Smooth muscle cell (in vitro differentiated cells): Measurements from ENCODE around the gene PCDHB1. TPM values are rescaled to one million over a fixed set of nuclear protein-coding genes. Genes with fewer than 3 reads are reported as not detected.

Experiments used
- DNase-seq: peaks from one replicate; lab custom pipeline; 2025; ENCODE audit not compliant: unreplicated experiment; lab: John Stamatoyannopoulos, UW
- H2AFZ ChIP-seq: fragments of 200-600 bp; sonication (generic); 2 replicates; pipeline ENCODE4 v1.6.0; 2016; ENCODE audit warnings: antibody characterized with exemption, low read depth, mild to moderate bottlenecking
- H3F3A ChIP-seq: fragments of 200-600 bp; sonication (generic); 2 replicates; pipeline ENCODE4 v1.6.0; 2017; ENCODE audit warnings: antibody characterized with exemption, low read depth
- H3K27ac ChIP-seq: fragments of 200-600 bp; sonication (generic); 2 replicates; pipeline ENCODE4 v1.5.1; 2016; ENCODE audit warnings: low read depth, mild to moderate bottlenecking
- H3K27me3 ChIP-seq: fragments of 200-600 bp; sonication (generic); 2 replicates; pipeline ENCODE4 v1.6.1; 2016; ENCODE audit warnings: low read depth, mild to moderate bottlenecking
- H3K36me3 ChIP-seq: fragments of 200-600 bp; sonication (generic); 2 replicates; pipeline ENCODE4 v1.5.1; 2016; ENCODE audit warnings: low read depth
- H3K4me1 ChIP-seq: fragments of 200-600 bp; sonication (generic); 2 replicates; pipeline ENCODE4 v1.5.1; 2016; ENCODE audit warnings: low read depth
- H3K4me2 ChIP-seq: fragments of 200-600 bp; sonication (generic); 2 replicates; pipeline ENCODE4 v1.6.0; 2016; ENCODE audit warnings: mild to moderate bottlenecking
- H3K4me3 ChIP-seq: fragments of 200-600 bp; sonication (generic); 2 replicates; pipeline ENCODE4 v1.5.1; 2016; ENCODE audit warnings: mild to moderate bottlenecking
- H3K79me2 ChIP-seq: fragments of 200-600 bp; sonication (generic); 2 replicates; pipeline ENCODE4 v1.6.0; 2016; ENCODE audit warnings: low read depth, mild to moderate bottlenecking
- H3K9ac ChIP-seq: fragments of 200-600 bp; sonication (generic); 2 replicates; pipeline ENCODE4 v1.6.0; 2016; ENCODE audit warnings: low read depth
- H3K9me3 ChIP-seq: fragments of 200-600 bp; sonication (generic); replicated peaks from 2 replicates; pipeline ENCODE4 v1.5.1; 2016; ENCODE audit warnings: low read depth
- H4K20me1 ChIP-seq: fragments of 200-600 bp; sonication (generic); 2 replicates; pipeline ENCODE4 v1.6.0; 2016; ENCODE audit warnings: low read depth
- CTCF ChIP-seq: fragments of 200-600 bp; sonication (generic); IDR thresholded peaks from 2 replicates; pipeline ENCODE4 v1.5.1; 2017; ENCODE audit warnings: borderline replicate concordance, mild to moderate bottlenecking, antibody characterized with exemption; ENCODE audit not compliant: insufficient read depth, poor library complexity, severe bottlenecking
- WGBS: methylation state at CpG from one replicate; pipeline ENCODE4 v1.1.7; 2016; ENCODE audit warnings: low lambda C conversion rate; 5-methylcytosine and 5-hydroxymethylcytosine counted together
- polyA plus RNA-seq: library from polyadenylated mRNA; unstranded; fragments of >200 nt; fragmentation: Nextera tagmentation; extraction: Ambion mirVana; gene quantifications from 2 replicates; pipeline ENCODE4 v1.2.1, GENCODE V29; 2016
- total RNA-seq: library from RNA; depleted of rRNA; stranded (reverse); fragments of >200 nt; gene quantifications from 2 replicates; pipeline ENCODE4 v1.2.3, GENCODE V29; 2014

The PCDHB1 gene
- total and polyA plus RNA-seq, 2 experiments from 2014 or later = 0.04 TPM; not detected in 1

GRCh38 chr5:141105350-141105749 is 54.2 kb downstream of the PCDHB1 start:
- Histone ChIP-seq H3K4me2 (no peak overlapping the region), H3K36me3 (peaks cover 11% of the 10 kb centered on the region), H3K4me3 (no peak overlapping the region), H2AFZ (no peak overlapping the region), H3K27me3 (no peaks in the 10 kb centered on the region), H4K20me1 (no peaks in the 10 kb centered on the region), H3K9me3 (peaks cover 16% of the 10 kb centered on the region), H3K27ac (no peak overlapping the region), H3F3A (no peaks in the 10 kb centered on the region), H3K4me1 (no peaks in the 10 kb centered on the region), H3K79me2 (peaks cover 3% of the 10 kb centered on the region), H3K9ac (no peak overlapping the region)
- 95% methylated on average over 2 of the region's 2 CpGs for WGBS
- TF ChIP-seq CTCF = no peak
- no peak for DNase-seq

Other genes starting within 250 kb of the PCDHB1 start
- 7.1 and 10.8 TPM in 2 replicates for gene PCDHA4, start 244.3 kb upstream of the PCDHB1 start, total RNA-seq
- gene PCDHA4, start 244.3 kb upstream of the PCDHB1 start, polyA plus RNA-seq = 4.1 and 5.0 TPM in 2 replicates
- 0.31 and 1.7 TPM in 2 replicates for gene PCDHA5, start 229.8 kb upstream of the PCDHB1 start, total RNA-seq
- gene PCDHA5, start 229.8 kb upstream of the PCDHB1 start, polyA plus RNA-seq = 0.05 and 0.14 TPM in 2 replicates
- 1.2 and 2.4 TPM in 2 replicates for gene PCDHA6, start 223.4 kb upstream of the PCDHB1 start, total RNA-seq
- gene PCDHA6, start 223.4 kb upstream of the PCDHB1 start, polyA plus RNA-seq = 0.17 and 0.22 TPM in 2 replicates
- 2.4 and 3.1 TPM in 2 replicates for gene PCDHA7, start 217.1 kb upstream of the PCDHB1 start, total RNA-seq
- gene PCDHA7, start 217.1 kb upstream of the PCDHB1 start, polyA plus RNA-seq = 0.37 and 1.0 TPM in 2 replicates
- 0.40 and 0.94 TPM in 2 replicates for gene PCDHA8, start 210.2 kb upstream of the PCDHB1 start, total RNA-seq
- gene PCDHA8, start 210.2 kb upstream of the PCDHB1 start, polyA plus RNA-seq = 0.40 and 0.45 TPM in 2 replicates
- gene PCDHA9, start 203.0 kb upstream of the PCDHB1 start, total RNA-seq = 1.7 and 2.1 TPM in 2 replicates
- gene PCDHA9, start 203.0 kb upstream of the PCDHB1 start, polyA plus RNA-seq = 0.27 and 0.43 TPM in 2 replicates
- 16.1 and 19.6 TPM in 2 replicates for gene PCDHA10, start 195.5 kb upstream of the PCDHB1 start, total RNA-seq
- gene PCDHA10, start 195.5 kb upstream of the PCDHB1 start, polyA plus RNA-seq = 9.0 and 10.1 TPM in 2 replicates
- 2.1 and 3.8 TPM in 2 replicates for gene PCDHA11, start 182.4 kb upstream of the PCDHB1 start, total RNA-seq
- 1.6 and 3.0 TPM in 2 replicates for gene PCDHA11, start 182.4 kb upstream of the PCDHB1 start, polyA plus RNA-seq
- 7.3 and 9.6 TPM in 2 replicates for gene PCDHA12, start 176.1 kb upstream of the PCDHB1 start, total RNA-seq
- 2.2 and 2.9 TPM in 2 replicates for gene PCDHA12, start 176.1 kb upstream of the PCDHB1 start, polyA plus RNA-seq
- gene PCDHA13, start 169.2 kb upstream of the PCDHB1 start, total RNA-seq = 0.99 and 2.5 TPM in 2 replicates
- 0.30 and 1.3 TPM in 2 replicates for gene PCDHA13, start 169.2 kb upstream of the PCDHB1 start, polyA plus RNA-seq
- gene PCDHAC1, start 125.1 kb upstream of the PCDHB1 start, total RNA-seq = 5.6 and 9.3 TPM in 2 replicates
- gene PCDHAC1, start 125.1 kb upstream of the PCDHB1 start, polyA plus RNA-seq = 0.13 and 0.97 TPM in 2 replicates
- 5.2 and 7.4 TPM in 2 replicates for gene PCDHAC2, start 84.9 kb upstream of the PCDHB1 start, total RNA-seq
- 3.5 and 4.7 TPM in 2 replicates for gene PCDHAC2, start 84.9 kb upstream of the PCDHB1 start, polyA plus RNA-seq
- gene PCDHB2, start 43.2 kb downstream of the PCDHB1 start, total RNA-seq = 25.8 and 37.9 TPM in 2 replicates
- 32.8 and 41.6 TPM in 2 replicates for gene PCDHB2, start 43.2 kb downstream of the PCDHB1 start, polyA plus RNA-seq
- gene PCDHB3, start 49.1 kb downstream of the PCDHB1 start, total RNA-seq = 3.8 and 5.3 TPM in 2 replicates
- 1.5 and 1.8 TPM in 2 replicates for gene PCDHB3, start 49.1 kb downstream of the PCDHB1 start, polyA plus RNA-seq
- 2.4 and 2.5 TPM in 2 replicates for gene PCDHB4, start 70.4 kb downstream of the PCDHB1 start, total RNA-seq
- 0.41 and 1.3 TPM in 2 replicates for gene PCDHB4, start 70.4 kb downstream of the PCDHB1 start, polyA plus RNA-seq
- gene PCDHB5, start 83.8 kb downstream of the PCDHB1 start, total RNA-seq = 12.0 and 12.8 TPM in 2 replicates
- gene PCDHB5, start 83.8 kb downstream of the PCDHB1 start, polyA plus RNA-seq = 6.3 and 9.7 TPM in 2 replicates
- 0.58 and 0.94 TPM in 2 replicates for gene PCDHB6, start 98.7 kb downstream of the PCDHB1 start, total RNA-seq
- 0.25 and 0.32 TPM in 2 replicates for gene PCDHB6, start 98.7 kb downstream of the PCDHB1 start, polyA plus RNA-seq
- 0.76 and 1.4 TPM in 2 replicates for gene PCDHB7, start 121.3 kb downstream of the PCDHB1 start, total RNA-seq
- gene PCDHB7, start 121.3 kb downstream of the PCDHB1 start, polyA plus RNA-seq = 0.06 TPM in 1 of 2 replicates, not detected in the other
- gene PCDHB8, start 126.4 kb downstream of the PCDHB1 start, total RNA-seq = 0.90 and 3.5 TPM in 2 replicates
- 0.25 and 1.1 TPM in 2 replicates for gene PCDHB8, start 126.4 kb downstream of the PCDHB1 start, polyA plus RNA-seq
- 6.4 and 7.0 TPM in 2 replicates for gene PCDHB16, start 131.0 kb downstream of the PCDHB1 start, total RNA-seq
- gene PCDHB16, start 131.0 kb downstream of the PCDHB1 start, polyA plus RNA-seq = 5.2 and 6.5 TPM in 2 replicates
- gene PCDHB9, start 135.8 kb downstream of the PCDHB1 start, total RNA-seq = 4.1 and 6.5 TPM in 2 replicates
- 2.2 and 2.4 TPM in 2 replicates for gene PCDHB9, start 135.8 kb downstream of the PCDHB1 start, polyA plus RNA-seq
- 6.4 and 7.4 TPM in 2 replicates for gene PCDHB10, start 141.0 kb downstream of the PCDHB1 start, total RNA-seq
- gene PCDHB10, start 141.0 kb downstream of the PCDHB1 start, polyA plus RNA-seq = 3.3 and 3.4 TPM in 2 replicates
- 1.8 and 2.1 TPM in 2 replicates for gene PCDHB11, start 148.3 kb downstream of the PCDHB1 start, total RNA-seq
- gene PCDHB11, start 148.3 kb downstream of the PCDHB1 start, polyA plus RNA-seq = 0.61 and 1.7 TPM in 2 replicates
- 2.9 and 3.6 TPM in 2 replicates for gene PCDHB12, start 157.3 kb downstream of the PCDHB1 start, total RNA-seq
- gene PCDHB12, start 157.3 kb downstream of the PCDHB1 start, polyA plus RNA-seq = 0.57 and 1.0 TPM in 2 replicates
- 4.4 and 8.3 TPM in 2 replicates for gene PCDHB13, start 162.5 kb downstream of the PCDHB1 start, total RNA-seq
- gene PCDHB13, start 162.5 kb downstream of the PCDHB1 start, polyA plus RNA-seq = 1.8 and 2.6 TPM in 2 replicates
- 7.8 and 9.1 TPM in 2 replicates for gene PCDHB14, start 172.0 kb downstream of the PCDHB1 start, total RNA-seq
- gene PCDHB14, start 172.0 kb downstream of the PCDHB1 start, polyA plus RNA-seq = 2.6 and 4.6 TPM in 2 replicates
- gene PCDHB15, start 194.0 kb downstream of the PCDHB1 start, total RNA-seq = 3.9 and 4.2 TPM in 2 replicates
- gene PCDHB15, start 194.0 kb downstream of the PCDHB1 start, polyA plus RNA-seq = 1.8 and 2.1 TPM in 2 replicates